GM19351 (cell line): ENCODE data around the gene CHTF18.

Experiments used
- ATAC-seq: cut with Tn5 transposase; IDR thresholded peaks from one replicate; pipeline ENCODE4 v1.9.1; 2021; ENCODE audit warnings: mild to moderate bottlenecking, moderate library complexity; ENCODE audit not compliant: unreplicated experiment

The CHTF18 gene

DNA sequence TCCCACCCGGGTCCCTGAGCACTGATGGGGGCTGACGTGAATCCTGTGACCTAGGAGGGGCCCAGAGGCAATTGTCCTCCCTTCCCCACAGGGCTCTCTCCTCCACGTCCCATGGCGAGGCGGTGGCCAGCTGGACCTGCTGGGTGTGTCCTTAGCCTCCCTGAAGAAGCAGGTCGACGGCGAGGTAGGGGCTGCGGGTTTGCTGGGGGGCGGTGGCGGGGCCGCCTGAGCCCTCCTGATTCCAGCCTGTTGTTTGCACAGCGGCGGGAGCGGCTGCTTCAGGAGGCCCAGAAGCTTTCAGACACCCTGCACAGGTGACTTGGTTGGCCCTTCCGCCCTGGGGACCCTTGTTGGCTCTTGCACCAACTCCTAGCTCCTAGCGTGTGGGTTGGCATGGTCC is 1.7 kb downstream of the CHTF18 start:
- no peak for ATAC-seq

DNA sequence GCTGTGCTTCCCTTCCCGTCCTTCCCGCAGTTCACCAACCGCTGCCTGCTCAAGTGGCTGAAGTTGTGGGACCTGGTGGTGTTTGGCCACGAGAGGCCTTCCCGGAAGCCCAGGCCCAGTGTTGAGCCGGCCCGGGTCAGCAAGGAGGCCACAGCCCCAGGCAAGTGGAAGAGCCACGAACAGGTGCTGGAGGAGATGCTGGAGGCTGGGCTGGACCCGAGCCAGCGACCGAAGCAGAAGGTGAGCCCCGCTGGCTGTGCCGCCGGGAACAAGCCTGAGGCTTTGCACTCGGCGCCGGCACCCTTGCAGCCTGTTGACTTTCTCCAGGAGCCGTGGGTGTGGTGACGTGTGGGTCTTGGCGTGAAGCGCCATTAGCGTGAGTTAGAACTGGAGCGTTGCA is 2.7 kb downstream of the CHTF18 start:
- ATAC-seq: no peak

DNA sequence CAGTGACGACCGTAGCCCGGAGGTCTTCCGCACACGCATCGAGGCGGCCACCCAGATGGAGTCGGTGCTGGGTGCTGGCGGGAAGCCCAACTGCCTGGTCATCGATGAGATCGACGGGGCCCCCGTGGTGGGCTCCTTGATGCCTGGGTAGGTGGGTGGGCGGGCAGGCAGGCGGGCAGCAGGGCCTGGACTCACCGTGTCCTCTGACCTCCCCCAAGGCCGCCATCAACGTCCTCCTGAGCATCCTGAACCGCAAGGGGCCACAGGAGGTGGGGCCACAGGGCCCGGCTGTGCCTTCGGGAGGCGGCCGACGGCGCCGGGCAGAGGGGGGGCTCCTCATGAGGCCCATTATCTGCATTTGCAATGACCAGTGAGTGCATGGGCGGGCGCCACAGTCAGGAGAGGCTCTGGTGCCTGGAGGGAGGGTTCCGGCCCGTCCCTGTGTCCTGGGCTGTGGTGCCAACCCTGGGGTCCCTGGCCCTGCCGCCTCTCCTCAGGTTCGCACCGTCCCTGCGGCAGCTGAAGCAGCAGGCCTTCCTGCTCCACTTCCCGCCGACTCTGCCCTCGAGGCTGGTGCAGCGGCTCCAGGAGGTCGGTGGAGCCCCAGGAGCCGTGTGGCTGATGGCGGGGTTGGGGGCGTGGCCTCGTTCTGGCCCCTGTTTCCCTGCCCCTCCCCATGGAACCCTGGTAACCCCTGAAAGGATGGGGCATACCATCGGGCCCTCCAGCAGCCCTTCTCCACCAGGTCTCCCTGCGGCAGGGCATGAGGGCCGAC is 4.0 kb downstream of the CHTF18 start:
- ATAC-seq: no peak

DNA sequence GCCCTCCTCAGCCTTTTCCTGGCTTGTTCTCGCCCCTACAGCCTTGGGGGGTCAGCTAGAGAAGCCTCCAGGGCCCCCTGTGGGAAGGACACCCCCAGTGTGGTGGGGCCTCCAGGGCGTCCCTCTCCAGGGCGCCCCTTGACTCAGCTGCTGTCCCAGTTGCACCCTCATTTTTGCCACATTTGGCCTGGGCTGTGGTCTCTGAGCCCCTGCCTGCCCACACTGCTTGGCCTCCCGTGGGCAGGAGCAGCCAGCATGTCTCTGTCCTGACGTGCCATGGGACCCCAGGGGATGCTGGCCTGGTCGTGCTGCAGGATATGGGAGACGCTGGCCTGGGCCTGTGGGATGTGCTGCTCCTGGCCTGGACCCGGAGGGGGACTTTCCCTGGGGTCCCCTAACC is 5.0 kb downstream of the CHTF18 start:
- no peak for ATAC-seq

DNA sequence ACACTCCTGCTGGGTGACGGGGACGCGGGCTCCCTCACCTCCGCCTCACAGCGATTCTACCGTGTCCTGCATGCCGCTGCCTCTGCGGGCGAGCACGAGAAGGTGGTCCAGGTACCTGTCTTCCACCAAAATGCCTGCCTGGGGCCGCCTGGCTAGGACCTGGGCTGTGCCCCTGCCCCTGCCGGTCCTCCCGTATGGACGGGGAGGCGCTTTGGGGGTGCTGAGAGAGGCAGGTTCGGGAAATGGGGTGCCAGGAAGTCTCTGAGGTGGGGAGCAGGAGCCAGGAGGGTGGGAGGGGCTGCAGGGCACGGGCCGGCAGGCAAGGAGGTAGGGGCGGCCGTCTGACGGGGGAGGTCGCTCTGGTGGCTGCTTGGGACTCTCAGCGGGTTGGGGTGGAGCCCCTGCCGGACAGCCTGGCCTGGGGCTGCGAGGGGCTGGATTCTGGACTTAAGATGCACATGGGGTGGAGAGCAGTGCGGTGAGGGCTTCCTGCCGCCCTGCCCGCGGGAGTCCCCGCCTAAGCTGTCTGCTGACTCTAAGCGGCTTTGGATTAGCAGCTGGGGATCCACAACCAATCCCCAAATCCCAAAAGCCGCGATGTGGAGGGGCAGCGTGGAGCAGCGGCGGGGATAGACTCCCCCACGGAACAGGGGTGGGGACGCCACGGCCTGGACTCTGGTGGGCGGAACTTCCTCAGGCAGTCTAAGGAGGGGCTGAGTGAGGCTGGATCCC is 5.8 kb downstream of the CHTF18 start:
- ATAC-seq: no peak

DNA sequence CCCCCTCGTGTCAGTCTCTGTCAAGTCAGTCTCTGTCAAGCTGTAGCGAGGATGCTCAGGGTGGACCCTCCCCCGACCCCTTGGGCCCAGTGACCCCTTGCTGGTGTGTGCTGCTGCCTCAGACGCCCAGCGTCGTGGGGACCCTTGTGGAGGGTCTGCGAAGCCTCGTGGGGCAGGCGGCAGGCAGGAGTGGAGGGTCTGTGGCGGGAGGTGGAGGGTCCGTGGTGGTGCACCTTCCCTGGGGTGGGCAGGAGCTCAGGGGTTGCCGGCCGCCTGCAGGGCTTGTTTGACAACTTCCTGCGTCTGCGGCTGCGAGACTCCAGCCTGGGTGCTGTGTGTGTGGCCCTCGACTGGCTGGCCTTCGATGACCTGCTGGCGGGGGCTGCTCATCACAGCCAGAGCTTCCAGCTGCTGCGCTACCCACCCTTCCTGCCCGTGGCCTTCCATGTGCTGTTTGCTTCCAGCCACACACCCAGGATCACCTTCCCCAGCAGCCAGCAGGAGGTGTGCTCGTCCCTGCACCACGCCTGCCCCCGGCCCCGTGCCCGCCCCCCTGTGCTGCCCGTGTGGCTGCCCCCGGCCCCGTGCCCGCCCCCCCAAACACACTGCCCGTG is 6.5 kb downstream of the CHTF18 start:
- no peak for ATAC-seq

DNA sequence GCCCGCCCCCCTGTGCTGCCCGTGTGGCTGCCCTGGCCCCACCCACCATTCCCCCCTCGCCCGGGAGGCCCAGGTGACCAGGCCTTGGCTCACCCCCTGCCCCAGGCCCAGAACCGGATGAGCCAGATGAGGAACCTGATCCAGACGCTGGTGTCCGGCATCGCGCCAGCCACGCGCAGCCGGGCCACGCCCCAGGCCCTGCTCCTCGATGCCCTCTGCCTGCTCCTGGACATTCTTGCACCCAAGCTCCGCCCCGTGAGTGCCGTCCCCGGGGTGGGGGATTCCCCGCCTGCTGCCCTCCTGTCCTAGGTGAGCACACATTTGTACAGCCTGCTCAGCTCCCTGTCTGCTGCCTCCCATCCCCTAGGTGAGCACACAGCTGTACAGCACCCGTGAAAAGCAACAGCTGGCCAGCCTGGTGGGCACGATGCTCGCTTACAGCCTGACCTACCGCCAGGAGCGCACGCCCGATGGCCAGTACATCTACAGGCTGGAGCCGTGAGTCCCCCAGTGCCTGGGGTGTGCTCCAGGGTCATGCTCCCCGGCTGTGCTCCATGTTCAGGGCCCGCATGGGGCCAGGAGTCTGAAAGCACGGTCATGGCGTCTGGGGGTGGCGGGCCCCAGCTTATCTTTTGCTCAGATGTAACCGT is 7.3 kb downstream of the CHTF18 start:
- ATAC-seq: no peak

DNA sequence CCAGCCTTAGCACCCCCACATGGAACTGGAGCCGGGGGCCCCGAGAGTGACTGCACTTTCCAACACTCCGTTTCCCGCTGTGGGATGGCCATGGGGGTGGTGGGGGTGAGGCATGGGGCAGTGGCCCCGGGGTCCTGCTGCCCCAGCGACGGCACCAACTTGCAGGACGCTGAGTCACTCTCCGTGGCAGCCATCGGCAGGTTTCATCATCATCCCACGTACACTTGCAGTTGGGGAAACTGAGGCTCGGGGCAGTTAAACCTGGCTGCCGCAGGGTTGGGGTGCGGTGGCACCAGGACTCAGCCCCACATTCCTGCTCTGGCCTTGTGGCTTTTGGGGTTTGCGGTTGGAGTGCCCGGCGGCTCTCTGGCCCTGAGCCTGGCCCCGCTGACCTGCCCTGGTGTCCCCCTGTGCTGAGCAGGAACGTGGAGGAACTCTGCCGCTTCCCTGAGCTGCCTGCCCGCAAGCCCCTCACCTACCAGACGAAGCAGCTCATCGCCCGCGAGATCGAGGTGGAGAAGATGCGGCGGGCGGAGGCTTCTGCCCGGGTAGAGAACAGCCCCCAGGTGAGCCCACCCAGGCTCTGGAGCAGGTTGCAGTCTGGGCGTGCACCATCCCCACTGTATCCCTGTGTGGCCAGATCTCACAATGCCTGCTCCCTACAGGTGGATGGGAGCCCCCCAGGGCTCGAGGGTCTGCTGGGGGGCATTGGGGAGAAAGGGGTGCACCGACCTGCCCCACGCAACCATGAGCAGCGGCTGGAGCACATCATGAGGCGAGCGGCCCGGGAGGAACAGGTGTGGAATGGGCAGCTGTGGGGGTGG is 8.1 kb downstream of the CHTF18 start:
- no peak for ATAC-seq

DNA sequence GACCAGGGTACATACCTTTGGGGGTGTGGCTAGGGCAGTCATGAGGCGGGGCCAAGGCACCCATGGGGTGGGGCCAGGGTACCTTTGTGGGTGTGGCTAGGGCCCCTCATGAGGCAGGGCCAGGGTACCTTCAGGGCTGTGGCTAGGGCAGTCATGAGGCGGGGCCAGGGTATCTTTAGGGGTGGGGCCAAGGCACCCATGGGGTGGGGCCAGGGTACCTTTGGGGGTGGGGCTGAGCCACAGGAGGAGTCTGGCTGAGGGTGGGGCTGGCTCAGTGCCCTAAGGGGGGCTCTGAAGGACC is 8.7 kb downstream of the CHTF18 start:
- ATAC-seq: no peak

DNA sequence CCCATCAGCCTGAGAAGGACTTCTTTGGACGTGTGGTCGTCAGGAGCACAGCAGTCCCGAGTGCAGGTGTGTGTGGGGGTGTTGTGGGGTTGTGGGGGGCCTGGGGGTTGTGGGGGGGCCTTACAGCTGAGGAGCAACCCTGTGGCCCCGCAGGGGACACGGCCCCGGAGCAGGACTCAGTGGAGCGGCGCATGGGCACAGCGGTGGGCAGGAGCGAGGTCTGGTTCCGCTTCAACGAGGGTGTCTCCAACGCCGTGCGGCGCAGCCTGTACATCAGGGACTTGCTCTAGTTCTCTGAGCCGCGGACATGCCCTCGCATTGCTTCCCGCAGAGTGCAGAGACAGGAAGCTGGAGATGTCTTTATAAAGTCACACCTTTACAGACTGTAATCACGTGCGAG is 9.3 kb downstream of the CHTF18 start:
- ATAC-seq: no peak

DNA sequence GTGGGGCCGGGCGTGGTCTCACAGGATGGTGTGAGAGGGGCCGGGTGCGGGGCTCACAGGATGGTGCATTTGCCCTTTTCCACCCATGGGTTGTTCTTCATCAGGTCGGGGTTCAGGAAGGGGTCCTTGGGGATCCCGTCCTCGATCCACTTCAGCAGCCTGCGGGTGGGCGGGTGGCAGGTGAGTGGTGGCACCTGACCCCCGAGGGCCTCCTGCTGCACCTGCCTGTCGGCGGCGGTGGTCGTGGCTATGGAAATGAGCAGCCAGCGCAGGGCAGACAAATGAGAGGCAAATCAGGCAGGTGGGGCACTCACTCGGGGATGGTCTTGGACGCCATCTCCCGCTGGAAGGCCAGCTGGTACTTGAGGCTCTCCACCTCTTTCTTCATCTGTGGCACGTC is 10.2 kb downstream of the CHTF18 start:
- no peak for ATAC-seq

DNA sequence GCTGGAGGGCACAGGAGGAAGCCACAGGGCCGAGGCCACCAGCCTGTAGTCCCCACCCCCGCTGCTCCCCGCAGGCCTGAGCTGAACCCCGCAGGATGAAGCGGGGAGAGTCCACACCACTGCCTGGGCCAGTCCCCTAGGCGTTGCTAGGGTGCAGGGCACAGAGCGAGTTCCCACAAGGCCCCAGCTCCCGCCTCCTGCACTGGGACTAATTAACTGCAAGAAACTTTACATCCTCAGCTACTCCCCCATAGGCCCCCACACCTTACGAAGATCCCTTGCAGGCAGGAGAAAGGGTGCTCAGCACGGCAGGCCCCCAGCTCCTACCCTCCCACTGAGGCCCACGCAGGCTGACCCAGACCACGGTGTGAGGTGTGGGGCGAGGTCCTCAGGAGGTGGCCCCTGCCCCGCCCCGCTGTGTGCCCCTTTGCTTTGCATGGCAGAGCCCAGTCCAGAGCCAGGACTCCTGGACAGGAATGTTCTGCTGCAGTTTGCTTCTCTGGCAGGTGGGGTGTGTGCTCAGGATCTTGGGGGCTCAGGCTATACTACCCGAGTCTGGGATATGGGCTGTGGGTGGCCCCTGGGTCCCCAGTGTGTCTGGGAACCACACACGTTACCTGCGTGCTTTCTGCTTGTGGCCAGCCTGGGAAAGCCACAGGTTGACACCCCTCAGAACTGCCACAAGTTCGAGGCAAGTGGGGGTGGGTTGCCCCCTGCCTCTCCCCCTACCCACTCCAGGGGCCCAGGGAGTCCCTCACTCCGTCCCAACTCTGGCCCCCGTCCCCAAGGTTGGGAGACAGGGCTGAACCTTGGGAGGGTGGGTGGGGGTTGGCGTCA is 10.9 kb downstream of the CHTF18 start:
- no peak for ATAC-seq

DNA sequence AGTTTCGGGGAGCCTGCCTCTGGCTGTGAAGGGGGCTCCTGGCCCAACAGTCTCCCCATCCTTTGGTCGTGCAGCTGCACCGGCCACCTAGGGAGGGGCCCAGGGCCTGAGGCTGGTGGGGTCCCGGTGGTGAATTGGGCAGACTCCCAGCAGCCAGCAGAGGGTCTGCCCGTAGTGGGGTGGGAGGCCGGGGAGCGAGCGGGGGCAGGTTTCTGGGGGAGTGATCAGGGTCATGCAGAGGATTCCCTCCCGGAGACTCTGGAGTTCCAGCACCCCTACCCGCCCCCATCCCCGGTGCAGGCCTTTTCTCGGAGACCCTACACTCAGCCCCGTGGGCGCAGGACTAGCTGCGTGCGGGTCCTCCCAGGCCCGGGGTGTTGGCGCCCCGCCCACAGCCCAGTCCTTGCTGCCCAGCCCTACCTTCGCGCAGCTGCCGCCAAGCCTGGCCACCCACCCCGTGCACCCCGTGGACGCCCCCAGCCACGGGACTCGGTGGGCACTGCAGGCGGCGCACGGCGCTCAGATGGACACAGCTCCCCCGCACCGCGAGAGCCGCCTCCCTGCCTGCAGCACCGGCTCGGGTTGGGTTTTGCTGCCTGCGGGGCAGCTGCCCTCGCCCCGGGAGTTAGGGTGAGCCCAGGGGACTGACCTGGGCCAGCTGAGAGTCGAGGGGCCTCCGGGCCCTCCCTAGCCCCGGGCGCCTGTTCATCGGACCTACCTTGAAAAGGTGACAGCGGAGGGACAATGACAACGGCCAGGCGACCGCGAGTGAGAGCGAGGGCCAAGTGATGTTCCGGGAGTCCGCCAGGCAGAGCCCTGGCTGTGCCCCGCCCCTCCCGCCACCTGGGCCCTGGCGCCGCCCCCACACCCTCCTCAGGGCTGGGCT is 11.8 kb downstream of the CHTF18 start, which contains the start of gene GNG13:
Gene GNG13 (minus strand): TSS at position 787 of the 886 bp plus-strand sequence. CDS start 1,657 bp downstream, outside the sequence.
- ATAC-seq: no peak

DNA sequence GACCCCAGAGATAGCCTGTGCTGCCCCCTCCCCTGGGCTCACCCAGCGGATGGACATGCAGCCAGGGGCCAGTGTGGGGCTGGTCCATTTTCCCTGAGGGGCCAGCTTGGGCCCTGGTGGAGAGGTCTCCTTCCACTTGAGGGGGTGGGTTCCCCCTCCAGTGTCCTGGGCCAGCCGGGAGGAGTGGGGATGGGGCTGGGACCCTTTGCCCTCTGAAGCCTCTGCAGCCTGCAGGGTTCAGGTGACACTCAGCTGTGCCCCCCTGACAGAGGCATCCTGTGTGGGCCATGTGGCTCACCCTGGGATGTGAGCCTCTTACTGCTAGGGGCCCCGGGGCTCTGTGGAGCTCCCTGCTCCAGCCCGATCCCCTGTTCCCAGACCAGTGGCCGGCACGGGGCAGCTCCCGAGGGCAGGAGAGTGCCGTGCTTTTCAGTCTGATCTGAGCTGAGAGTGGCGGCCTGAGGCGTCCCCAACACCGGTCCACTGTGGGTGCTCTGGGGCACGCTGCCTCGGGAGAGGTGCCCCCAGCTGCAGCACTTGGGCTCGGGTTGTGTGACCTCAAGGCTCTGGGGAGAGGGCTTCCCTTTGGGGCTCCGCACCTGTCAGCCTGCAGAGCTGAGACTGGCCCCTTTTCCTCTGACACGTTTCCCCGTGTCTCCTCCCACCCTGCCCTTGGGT is 12.6 kb downstream of the CHTF18 start:
- ATAC-seq: no peak

DNA sequence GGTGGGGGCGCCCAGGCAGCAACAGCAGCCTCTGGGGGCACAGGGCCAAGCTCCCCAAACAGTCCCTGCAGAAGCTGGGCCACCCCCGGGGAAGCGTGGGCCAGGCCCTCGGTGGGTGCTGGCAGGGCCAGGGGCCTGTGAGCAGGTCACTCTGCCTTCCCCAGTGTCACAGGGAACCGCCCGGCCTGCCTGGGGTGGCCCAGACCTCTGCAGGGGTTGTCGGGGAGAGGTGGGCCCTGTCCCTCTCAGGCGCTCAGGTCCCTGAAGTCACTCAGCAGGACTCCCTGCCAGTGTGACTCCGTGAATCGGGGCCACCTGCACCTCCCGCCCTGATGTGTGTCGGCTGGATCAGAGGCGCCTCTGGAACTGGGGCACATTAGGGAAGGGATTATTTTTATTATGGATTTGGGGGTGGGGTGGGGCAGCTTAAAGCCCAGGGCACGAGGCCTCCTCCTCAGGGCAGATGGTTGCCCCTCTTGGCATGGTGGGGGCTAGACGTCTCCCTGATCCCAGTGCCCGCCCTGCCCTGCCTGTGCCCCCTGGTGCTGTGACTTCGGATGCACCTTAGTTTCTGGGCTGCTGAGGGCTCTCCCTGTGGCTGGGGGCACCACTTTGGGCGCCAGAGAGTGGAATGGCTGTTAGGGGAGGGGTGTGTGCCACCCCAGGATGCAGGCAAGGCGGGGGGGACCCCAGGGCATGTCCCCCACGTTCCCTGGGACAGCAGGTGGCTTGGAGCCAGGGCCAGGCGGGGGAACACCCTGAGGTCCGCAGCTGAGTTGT is 13.4 kb downstream of the CHTF18 start:
- no peak for ATAC-seq

DNA sequence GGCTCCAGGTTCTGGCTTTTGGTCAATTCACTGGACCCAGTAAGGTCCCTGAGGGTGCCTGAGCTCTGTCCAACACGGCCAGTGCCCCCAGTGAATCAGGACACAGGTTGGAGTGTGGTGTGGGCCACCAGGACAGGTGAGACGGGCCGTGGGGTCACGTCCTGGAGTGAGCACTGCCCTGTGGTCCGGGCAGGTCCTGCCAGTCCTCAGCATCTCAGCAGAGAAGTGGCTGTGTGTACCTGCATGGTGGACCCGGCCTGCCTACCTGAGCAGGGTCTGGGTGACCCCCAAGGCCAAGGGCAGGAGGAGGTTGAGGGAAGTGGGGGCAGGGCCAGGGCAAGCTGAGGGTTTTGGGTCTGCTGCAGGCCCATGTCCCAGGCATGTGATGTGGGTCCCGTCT is 14.0 kb downstream of the CHTF18 start:
- no peak for ATAC-seq

DNA sequence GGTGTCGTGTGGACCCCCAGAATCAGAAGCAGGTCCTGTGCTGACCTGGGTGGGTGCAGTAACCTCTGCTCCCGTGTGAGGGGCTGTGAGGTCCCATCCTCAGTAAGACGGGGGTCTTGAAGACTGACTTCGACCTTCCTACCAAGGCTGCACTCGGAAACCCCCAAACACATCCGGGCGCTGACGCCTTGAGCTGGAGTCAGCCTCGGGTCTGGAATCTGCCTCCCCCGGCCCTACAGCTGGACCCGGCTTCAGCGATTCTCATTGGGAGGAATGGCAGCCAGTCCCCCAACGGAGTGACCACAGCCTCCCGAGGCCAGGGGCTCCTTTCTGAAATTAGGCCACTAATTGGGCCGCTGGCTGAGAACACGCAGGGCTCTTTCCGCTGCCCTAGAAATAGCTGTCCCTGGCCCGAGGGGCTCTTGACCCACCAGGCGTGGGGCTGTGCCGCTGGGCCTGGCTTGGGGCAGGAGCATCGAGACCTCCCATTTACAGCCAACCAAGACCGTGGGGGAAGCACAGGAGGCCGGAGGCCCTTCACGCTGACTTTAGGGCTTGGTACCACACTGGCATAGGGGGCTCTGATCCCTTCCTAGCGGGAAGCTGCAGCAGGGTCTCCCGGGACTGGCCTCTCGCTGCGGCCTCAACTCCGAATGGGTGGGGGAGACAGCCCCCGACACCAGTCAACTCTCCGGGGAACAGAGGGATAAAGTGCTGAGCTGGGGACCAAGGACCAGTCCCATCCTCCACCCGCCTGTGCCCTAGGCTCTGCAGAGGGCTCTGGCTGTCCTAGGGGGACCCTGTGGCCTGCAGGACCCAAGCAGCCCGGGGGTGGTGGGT is 14.7 kb downstream of the CHTF18 start:
- ATAC-seq: no peak
